Measurements from ENCODE around the gene RASSF6.
A peak's percentile ranks its signal among the peaks of the same experiment; 100 is the strongest.

The RASSF6 gene

GRCh38 chr4:73589261-73589847 lies 30.9 kb downstream of the RASSF6 start:
- TF ChIP-seq CTCF (conservative IDR thresholded peaks at IDR 0.05; ENCODE audit: low read depth, low read length) = no peak
- peak; percentile 85 for DNase-seq (ENCODE audit: low read depth)
- H3K4me3 ChIP-seq (ENCODE audit: low read depth, low read length) = no peak overlapping the region

- no peak overlapping the region for H3K4me3 ChIP-seq (ENCODE audit: low read depth, low read length)
- no peak for DNase-seq (ENCODE audit: low read depth)
- no peak for TF ChIP-seq CTCF (conservative IDR thresholded peaks at IDR 0.05; ENCODE audit: low read depth, low read length)
Measured at GRCh38 chr4:73588613-73589012, 31.6 kb downstream of the RASSF6 start.

GRCh38 chr4:73586666-73587065 lies 33.6 kb downstream of the RASSF6 start:
- no peak overlapping the region for H3K4me3 ChIP-seq (ENCODE audit: low read depth, low read length)
- no peak for DNase-seq (ENCODE audit: low read depth)
- TF ChIP-seq CTCF (conservative IDR thresholded peaks at IDR 0.05; ENCODE audit: low read depth, low read length) = no peak

- TF ChIP-seq CTCF (conservative IDR thresholded peaks at IDR 0.05; ENCODE audit: low read depth, low read length) = no peak
- no peak overlapping the region for H3K4me3 ChIP-seq (ENCODE audit: low read depth, low read length)
- no peak for DNase-seq (ENCODE audit: low read depth)
Measured at GRCh38 chr4:73586040-73586439, 34.2 kb downstream of the RASSF6 start.

- no peak for TF ChIP-seq CTCF (conservative IDR thresholded peaks at IDR 0.05; ENCODE audit: low read depth, low read length)
- no peak overlapping the region for H3K4me3 ChIP-seq (ENCODE audit: low read depth, low read length)
- no peak for DNase-seq (ENCODE audit: low read depth)
Measured at GRCh38 chr4:73585345-73585744, 34.9 kb downstream of the RASSF6 start.

GRCh38 chr4:73583666-73584065 lies 36.6 kb downstream of the RASSF6 start:
- TF ChIP-seq CTCF (conservative IDR thresholded peaks at IDR 0.05; ENCODE audit: low read depth, low read length) = no peak
- DNase-seq (ENCODE audit: low read depth) = no peak
- no peak overlapping the region for H3K4me3 ChIP-seq (ENCODE audit: low read depth, low read length)

- H3K4me3 ChIP-seq (ENCODE audit: low read depth, low read length) = no peak overlapping the region
- TF ChIP-seq CTCF (conservative IDR thresholded peaks at IDR 0.05; ENCODE audit: low read depth, low read length) = no peak
- DNase-seq (ENCODE audit: low read depth) = no peak
Measured at GRCh38 chr4:73577371-73577770, 42.9 kb downstream of the RASSF6 start.
